ENCODE results near the gene DOK4.

Gene DOK4

GRCh38 chr16:57485916-57486857 is at the start of gene DOK4:
TSS of gene DOK4 (minus strand) at chr16:57486493. CDS start at chr16:57479507, 6,986 bp downstream.
- DNase-seq (ENCODE audit: low read depth in 2 of 2), result peak; percentile 62 to 76

- DNase-seq (ENCODE audit: low read depth in 2 of 2), result peak; percentile 84 to 93
Measured at GRCh38 chr16:57535680-57536305, 49.5 kb upstream of the DOK4 start.

GRCh38 chr16:57534881-57535658 is 48.8 kb upstream of the DOK4 start:
- no peak for DNase-seq (ENCODE audit: low read depth in 2 of 2)

GRCh38 chr16:57534337-57534880 is 48.1 kb upstream of the DOK4 start:
- no peak for DNase-seq (ENCODE audit: low read depth in 2 of 2)

GRCh38 chr16:57533431-57534336 is 47.4 kb upstream of the DOK4 start:
- no peak for DNase-seq (ENCODE audit: low read depth in 2 of 2)

GRCh38 chr16:57532266-57532625 is 46.0 kb upstream of the DOK4 start:
- DNase-seq (ENCODE audit: low read depth in 2 of 2), result no peak

- no peak for DNase-seq (ENCODE audit: low read depth in 2 of 2)
Measured at GRCh38 chr16:57531635-57532265, 45.5 kb upstream of the DOK4 start.

GRCh38 chr16:57531253-57531575 is 44.9 kb upstream of the DOK4 start:
- no peak for DNase-seq (ENCODE audit: low read depth in 2 of 2)

- DNase-seq (ENCODE audit: low read depth in 2 of 2), result no peak
Measured at GRCh38 chr16:57530522-57531252, 44.4 kb upstream of the DOK4 start.

- DNase-seq (ENCODE audit: low read depth in 2 of 2), result peak; percentile 47 to 62
Measured at GRCh38 chr16:57530104-57530521, 43.8 kb upstream of the DOK4 start.

GRCh38 chr16:57529391-57530103 is 43.3 kb upstream of the DOK4 start:
- no peak for DNase-seq (ENCODE audit: low read depth in 2 of 2)

GRCh38 chr16:57528499-57529390 is 42.5 kb upstream of the DOK4 start:
- DNase-seq (ENCODE audit: low read depth in 2 of 2), result no peak

GRCh38 chr16:57527610-57528360 is 41.5 kb upstream of the DOK4 start:
- DNase-seq (ENCODE audit: low read depth in 2 of 2), result no peak

GRCh38 chr16:57527027-57527426 is 40.7 kb upstream of the DOK4 start:
- no peak for DNase-seq (ENCODE audit: low read depth in 2 of 2)

GRCh38 chr16:57526498-57526897 is 40.2 kb upstream of the DOK4 start:
- DNase-seq (ENCODE audit: low read depth in 2 of 2), result no peak

- DNase-seq (ENCODE audit: low read depth in 2 of 2), result no peak
Measured at GRCh38 chr16:57525761-57526160, 39.5 kb upstream of the DOK4 start.

- no peak for DNase-seq (ENCODE audit: low read depth in 2 of 2)
Measured at GRCh38 chr16:57522960-57523359, 36.7 kb upstream of the DOK4 start.
